Measurements from ENCODE around the gene DIAPH3.

Gene DIAPH3

DNA sequence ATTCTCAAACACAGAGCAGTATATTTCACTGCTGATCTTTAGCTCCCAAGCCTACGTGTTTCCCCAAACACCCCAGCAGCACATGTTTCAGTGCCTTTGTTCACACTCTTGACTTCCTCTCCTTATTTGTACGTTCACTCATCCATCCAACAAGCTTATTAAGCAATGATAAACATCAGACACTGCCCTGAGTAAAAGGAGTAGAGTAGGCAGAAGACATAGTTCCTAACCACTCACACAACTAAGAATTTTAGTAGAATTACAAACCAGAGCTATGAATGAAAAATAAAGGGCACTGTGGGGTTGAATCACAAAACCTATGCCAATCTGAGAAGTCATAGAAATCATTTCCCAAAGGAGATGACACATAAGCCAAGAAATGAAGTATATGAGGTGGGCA lies 213.5 kb downstream of the DIAPH3 start:
- no peak for FAIRE-seq

DNA sequence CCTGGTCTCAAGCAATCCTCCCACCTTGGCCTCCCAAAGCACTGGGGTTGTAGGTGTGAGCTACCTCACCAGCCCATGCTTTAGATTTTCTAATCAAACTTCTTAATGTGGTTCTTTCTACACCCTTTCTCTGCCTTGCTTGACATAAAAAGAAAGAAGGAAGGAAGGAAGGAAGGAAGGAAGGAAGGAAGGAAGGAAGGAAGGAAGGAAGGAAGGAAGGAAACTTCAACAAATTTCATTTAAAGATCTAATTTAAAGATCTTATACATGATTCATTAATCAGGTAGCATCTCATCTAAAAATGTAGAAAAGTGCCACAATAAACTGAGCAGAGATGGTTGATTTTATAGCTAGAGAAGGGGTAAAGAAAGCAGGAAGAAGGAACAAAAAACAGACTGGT lies 215.0 kb downstream of the DIAPH3 start:
- FAIRE-seq = no peak

DNA sequence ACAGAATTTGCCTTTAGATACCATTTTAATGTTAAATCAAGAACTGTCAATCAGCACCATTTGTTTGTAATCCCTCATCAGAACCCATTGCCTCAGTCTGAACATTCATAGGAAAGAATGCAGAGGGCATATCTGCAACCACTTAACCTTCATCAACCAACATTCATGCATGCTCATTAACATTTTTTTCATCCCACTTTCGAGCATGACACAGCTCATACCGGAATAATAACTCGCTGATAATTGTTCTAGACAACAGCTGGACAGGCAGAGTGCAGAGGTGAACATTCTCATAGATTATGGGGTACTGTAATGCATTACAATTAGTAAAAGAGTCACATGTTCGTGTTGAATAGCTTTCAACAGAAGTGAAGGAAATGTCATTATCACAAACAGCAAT lies 216.8 kb downstream of the DIAPH3 start:
- FAIRE-seq = no peak

DNA sequence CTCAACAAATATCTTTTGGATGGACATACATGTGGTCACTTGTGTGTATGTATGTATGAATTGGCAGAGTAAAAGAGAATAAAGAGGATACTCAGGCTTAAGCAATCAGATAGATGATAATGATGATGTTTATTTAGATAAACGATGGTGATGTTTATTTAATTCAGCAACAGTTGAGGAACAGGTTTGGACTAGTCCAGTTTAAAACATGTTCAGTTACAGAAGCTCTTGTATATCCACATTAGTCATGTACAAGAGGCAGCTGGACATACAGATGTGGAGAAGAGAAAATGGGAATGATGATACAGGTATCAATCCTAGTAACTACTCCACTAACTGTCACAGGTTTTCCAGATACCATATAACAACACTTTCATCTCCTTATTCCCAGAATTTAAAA lies 232.1 kb downstream of the DIAPH3 start:
- FAIRE-seq = no peak

DNA sequence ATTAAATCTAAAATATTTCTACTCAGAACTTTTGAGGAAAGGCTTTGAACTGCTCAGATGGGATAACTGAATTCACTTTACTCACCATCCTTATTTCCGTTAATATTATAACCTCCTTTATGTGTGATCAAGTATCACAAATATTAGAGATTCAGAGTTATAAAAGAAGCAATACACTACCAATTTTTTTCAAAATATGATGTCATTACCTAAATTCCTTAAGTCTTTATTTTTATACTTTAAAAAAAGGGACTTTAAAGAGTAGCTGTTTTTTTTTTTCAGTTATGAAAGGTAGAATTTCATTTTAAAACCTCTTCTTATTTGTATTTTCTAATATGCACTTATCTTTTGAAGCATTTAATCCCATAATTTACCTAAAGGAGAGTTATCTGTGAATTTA lies 239.5 kb downstream of the DIAPH3 start:
- FAIRE-seq = no peak

DNA sequence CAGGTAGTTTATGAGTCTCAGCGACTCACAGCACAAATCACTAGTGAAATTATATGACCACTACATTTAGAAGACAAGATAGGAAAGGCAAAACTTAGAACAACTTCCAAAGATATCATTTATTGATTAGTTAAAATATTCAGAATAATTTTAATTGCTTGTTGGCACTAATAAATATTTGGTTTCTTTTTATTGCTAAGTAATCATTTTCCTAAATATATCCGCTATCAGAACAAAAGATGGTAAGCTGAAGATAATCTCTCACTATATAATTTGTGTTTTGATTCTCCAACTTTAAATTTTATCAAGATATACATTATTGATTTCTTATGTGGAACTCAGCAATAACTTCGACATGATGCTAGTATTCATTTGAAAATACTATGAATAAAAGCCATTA lies 248.5 kb downstream of the DIAPH3 start:
- no peak for FAIRE-seq

DNA sequence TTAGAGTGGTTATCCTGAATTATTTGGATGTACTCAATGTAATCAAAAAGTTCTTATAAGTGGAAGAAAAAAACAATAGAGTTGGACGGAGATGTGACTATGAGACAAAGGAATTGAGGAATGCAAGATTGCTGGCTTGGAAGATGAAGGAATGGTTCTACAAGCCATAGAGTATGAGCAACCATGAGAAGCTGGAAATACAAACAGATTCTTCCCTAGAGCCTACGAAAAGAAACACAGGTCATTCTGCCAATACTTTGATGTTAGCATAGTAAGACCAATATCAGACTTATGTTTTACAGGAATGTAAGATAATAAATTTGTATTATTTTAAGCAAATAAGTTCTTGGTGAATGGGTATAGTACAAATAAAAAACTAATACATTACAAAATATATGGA lies 249.2 kb downstream of the DIAPH3 start:
- FAIRE-seq = no peak

DNA sequence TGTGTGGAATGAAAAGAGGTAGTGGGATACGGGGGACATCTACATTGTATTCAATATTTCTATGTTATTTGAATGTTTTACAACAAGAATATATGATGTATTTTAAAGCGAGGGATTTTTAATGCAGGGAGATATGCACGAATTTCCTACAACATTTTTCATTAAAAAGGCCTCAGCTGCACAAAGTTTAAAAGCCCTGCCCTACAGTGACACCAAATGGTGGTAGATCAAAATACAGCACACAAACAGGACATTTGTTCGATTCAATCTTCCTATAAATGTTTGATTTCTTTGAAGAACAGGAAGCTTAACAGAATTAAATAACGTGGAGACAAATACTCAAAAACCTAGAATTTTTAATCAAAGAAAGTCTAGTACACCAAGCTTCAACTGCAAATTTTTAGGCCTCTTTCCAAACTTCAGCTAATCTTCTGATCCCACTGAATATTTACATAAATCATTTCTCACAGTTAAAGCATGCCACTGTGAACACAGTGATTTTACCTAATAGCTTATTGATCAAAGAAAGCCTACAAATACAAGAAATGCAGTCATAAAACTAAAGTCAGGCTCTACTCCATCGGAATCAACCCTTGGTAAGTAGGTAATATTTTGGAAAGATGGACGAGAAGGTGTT lies 257.2 kb downstream of the DIAPH3 start:
- peak; percentile 60 for FAIRE-seq

DNA sequence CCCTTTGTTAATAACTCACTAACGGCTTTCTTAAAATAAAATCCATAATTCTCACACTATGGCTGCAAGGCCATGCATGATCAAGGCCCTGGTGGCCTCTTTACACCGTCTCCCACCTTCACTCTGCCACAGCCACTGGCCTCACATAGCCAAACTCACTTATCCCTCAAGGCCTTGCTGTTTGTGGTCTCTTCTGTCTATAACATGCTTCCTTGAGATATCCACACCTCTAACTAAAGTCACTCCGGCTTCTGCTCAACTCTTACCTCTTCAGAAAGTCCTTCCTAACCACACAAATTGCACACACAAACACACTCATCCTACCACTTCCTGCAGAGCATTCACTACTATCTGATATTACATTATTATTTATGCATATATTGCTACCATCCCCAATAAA lies 262.5 kb downstream of the DIAPH3 start:
- no peak for FAIRE-seq

DNA sequence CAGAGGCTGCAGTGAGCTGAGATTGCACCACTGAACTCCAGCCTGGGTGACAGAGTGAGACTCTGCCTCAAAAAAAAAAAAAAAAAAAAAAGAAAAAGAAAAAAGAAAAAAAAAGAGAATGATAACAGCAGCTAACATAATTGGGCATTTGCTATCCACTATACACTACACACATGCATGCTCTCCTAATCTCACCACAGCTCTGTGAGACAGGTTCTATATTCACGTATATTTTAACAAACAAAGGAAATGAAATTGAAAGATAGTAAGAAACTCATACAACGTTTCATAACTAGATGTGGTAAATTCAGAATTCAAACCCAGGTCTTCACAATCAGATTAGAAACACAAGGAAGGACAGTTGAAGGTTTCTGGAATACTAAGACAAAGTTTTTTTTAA lies 265.7 kb downstream of the DIAPH3 start:
- no peak for FAIRE-seq

DNA sequence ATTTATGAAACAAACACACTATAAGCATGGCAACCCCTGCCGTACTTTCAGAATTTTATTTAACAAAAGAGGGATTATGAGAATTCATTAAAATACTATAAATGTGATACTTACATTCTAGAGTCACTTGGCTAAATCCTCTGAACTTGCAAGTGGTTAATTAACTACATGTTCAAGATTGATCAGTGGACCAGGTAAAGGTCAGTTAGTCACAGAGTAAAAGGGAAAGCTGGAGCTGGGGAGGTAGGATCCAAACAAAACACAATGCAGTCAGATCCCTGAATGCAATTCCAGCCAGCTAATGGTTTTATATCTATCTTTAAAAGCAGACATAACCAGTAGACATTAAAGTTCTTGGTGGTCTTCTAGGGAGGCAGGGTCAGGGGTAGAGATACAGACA lies 270.5 kb downstream of the DIAPH3 start:
- FAIRE-seq = no peak

DNA sequence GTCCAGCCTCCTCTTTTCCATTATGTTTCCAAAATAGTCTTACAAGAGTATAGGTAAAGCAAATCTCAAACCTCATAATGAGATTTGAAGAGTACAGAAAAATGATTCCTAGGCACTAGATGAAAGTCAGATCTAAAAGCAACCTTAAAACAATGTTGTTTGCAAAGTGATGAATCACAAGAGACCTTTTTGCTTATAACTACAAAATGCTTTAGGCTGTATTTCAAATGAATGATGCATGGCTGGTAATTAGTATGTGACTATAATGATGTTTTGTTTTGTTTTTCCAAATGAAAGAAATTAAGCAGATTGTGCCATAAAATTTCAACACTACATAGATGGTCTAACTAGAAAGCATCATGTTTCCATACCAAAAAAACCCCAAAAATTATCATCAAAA lies 272.7 kb downstream of the DIAPH3 start:
- no peak for FAIRE-seq

DNA sequence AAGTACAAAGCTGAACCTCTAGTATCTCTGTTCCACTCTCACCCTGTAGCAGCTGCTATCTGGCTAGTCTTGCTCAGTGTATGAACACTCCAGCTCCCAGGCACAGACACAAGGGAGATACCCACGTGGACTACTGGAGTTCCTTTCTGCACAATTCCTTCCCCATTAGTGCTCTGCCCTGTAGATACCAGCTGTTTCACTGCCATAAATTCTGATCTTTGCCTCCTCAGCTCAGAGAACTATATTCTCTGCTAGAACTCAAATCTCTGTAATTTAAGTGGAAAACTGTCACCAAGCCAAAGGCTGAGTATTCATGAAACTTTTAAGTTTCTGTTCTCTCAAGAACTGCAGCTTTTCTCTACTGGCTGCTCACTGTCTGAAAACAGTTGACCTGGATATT lies 273.7 kb downstream of the DIAPH3 start:
- no peak for FAIRE-seq

DNA sequence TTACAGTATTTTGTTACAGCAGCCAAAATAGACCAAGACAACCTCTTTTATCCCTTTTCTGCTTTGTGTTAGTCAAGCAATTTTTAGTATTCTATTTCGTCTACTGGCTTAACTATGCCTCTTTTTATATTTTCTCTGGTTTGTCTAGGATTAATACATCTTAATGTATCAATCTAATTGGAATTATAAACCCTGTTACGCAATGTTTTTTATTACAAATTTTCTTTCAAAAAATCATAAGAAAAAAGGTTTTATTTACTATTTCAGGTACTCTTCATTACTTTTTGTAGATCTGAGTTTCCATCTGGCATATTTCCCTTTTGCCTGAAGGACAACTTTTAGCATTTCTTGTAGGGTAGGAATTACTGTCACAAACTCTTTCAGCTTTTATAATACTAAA lies 275.3 kb downstream of the DIAPH3 start:
- no peak for FAIRE-seq

DNA sequence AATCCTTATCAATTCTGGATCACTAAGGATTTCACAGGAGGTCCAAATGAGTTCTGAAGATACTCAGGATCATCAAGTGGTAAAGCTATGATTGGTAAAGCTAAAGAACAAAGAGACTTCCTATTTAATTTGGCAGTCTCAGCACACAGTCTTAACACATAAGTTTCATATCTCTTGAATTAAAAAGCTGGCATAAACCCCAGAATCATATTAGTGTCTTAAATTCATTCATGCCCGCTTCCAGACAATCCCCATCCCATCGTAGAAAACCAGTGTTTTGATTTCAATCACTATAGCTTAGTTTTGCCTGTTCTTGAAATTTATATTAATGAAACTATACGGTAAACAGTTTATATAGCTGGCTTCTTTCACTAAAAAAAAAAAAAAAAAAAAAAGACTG lies 278.7 kb downstream of the DIAPH3 start:
- FAIRE-seq = no peak

DNA sequence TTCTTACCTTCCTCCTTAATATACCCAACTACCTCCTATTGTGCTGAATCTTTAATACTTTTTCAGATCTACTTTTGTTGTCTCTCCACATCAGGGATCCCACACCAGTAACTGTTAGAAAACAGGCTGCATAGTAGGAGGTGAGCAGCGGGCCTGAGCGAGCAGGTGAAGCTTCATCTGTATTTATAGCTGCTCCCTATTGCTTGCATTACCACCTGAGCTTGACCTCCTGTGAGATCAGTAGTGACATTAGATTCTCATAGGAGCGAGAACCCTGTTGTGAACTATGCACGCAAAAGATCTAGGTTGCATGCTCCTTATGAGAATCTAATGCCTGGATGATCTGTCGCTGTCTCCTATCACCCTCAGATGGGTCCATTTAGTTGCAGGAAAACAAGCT lies 279.8 kb downstream of the DIAPH3 start:
- no peak for FAIRE-seq

DNA sequence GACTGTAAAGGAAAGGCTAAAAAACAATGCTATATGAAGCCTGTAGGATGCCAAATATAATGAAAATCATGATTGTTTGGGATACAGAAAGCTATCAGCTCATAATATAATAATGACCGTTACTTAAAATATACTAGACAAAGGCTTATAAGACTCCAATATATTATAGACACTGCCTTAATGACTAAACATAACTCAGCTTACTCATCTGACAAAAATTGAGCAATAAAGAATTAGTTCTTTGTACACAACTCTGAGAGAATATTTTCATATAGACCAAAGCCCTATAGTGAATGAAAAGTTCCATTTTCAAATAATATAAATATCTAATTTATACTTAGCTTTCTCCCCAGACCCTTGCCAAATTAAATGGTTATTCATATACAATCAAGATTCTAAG lies 283.3 kb downstream of the DIAPH3 start:
- FAIRE-seq = no peak

DNA sequence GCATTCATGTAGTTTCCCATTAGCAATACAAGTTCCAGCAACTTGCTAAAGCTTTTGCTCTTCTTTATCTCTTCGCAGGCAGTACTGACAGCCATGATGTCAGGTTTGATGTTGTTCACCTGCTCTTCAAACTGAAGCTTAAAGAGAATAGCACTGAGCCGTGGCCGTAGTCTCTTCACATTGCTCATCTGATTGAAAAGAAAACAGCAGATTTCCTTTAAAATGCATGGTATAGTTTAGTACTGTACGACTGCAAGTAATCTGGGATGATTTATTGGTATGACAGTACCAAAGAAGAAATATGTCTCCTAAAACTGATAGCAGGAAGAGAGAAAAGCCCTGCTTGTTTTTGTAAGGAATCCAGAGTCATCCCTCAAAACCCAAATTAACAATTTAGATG lies 284.4 kb downstream of the DIAPH3 start:
- no peak for FAIRE-seq

DNA sequence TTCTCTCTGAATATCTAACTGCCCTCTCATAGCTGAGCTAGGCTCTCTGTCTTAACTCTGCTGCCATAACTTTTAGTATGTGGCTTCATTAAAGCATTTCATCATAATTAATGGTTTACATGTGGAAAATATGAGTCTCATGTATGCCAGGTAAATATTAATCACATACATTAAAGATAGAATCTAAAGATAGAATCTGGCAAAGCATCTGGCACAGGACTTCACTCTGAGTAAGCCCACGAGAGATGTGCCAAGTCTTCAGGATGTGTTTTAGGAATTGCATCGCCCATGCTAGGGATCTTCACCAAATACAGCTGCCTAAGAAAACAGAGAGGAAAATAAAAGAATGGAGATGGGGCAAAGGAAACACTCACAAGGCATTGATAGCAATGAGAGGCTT lies 285.8 kb downstream of the DIAPH3 start:
- FAIRE-seq = no peak

DNA sequence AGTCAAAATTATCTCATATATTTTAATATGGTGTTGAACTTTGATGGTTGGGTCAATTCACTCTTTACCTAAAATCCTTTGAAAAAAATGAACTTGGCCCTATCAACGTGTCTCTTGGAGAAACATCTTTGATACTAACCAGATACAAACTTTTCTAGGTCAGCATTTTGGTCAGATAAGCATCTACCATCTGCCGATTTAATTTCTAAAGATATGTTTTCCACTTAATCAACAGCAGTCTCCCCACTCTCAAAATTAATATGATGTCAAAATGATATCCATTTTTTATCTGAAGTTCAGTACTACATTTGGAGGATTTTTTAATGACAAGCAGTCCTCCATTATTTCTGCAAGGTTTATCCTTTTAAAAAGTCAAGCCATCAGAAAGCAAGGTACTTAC lies 288.8 kb downstream of the DIAPH3 start:
- FAIRE-seq = no peak

DNA sequence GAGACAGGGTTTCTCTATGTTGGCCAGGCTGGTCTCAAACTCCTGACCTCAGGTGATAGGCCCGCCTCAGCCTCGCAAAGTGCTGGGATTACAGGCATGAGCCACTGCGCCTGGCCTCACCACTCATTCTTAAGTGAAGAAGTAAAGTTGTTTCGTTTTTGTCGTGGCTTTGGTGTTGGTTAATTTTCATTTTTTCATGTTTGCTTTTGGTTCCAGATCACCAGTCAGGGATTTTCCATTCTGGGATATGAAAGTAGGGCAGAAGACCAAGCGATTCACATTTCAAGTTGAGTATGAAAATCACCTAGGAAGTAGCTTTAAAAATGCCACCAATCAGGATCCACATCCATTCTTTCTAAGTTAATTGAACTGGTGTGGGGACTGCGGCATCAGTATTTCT lies 289.9 kb downstream of the DIAPH3 start:
- FAIRE-seq = no peak

DNA sequence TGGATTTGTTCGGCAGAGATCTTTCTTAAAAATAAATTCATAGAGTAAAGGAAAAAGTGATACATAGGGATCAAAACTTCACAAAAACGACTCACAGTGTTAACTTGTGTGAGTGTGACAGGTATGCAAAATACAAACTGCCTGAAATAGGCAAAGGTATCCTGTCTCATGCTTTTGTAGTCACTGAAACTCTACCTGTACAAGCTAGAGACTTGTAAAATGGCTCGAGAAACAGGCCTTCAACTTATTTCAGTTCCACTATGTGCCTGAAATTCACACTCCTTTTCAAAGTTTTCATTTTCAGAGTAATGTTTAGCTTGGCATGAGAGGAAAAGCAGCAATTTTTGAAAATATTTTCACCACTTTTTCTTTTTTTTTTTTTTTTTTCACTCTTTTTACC lies 290.4 kb downstream of the DIAPH3 start:
- FAIRE-seq = no peak

DNA sequence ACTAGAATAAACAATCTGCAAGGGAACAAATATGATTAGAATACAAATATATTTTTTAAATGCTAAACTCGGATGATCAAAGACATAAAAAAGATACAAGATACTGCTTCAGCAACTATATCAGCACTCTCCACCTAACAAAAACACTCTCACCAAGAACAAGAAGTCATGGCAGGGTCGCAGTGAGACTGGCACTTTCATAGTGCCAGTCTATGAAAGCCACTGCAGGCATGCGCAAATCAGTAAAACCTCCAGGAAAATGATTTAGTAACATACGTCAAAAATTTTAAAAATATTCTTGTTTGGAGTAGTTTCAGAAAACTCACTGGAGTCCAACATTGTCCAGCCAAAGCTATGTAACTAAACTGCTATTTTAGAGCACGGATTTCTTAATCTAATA lies 295.9 kb downstream of the DIAPH3 start:
- no peak for FAIRE-seq

DNA sequence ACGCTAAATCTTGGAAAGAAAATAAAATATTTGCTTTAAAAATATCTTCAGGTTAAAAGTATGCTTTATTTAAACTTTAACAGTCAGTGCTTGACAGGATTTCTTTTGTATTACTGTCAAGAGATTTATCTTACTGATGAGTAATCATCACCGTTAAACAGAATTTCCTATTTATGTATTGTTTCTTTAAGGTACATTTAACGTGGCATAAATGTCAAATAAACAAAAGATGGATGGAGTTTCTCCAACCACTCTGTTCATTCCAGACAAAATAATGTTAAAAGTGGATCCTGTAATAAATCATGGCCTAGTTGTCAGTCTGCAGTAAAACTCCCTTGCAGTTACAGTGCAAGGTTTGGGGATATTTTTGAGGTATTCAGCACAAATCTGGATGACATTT lies 298.3 kb downstream of the DIAPH3 start:
- FAIRE-seq = peak; percentile 57

DNA sequence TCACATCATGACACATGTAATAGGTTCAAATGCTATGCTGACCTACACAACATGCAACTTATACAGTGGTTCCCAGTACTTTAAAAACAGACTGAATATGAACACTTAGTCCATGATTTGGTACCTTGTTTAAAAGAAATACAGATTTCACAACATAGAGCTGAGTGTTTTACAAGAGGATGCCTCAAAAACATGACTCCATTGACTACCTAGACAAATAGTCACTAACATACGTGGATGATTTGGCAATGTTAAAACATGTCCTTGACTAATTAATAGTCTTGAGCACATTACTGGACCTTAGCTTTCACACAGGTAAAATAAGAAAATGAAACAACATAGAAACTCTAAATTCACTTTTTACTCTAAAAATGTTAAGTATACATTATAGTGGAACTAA lies 300.1 kb downstream of the DIAPH3 start:
- FAIRE-seq = no peak

DNA sequence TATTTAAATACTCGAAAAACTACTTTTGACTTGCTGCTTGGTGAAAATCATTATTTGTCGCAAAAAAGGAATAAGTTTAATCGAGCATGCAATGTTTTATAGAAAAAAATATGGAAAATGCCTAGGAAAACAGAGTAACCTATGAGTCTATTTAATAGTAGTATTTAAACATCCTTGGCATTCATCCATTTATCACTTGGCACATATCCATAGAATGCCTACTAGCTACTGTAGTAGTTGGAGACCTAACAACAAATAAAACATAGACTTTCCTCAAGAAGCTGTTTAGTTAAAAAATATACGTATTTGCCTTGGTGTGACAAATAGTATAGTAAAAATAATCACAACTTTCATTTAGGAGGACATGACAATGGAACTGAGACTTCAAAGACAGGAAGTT lies 302.1 kb downstream of the DIAPH3 start:
- FAIRE-seq = no peak

Data from endometrium (tissue), 2 donors.